GM18520 (cell line): Measurements from ENCODE around the gene TSGA10.
"Not testable (repeated sequence)": the region's sequence is repeated elsewhere in the genome, so short reads cannot be mapped to it uniquely, and the experiment has no call there.

Experiments used
- ATAC-seq: cut with Tn5 transposase; IDR thresholded peaks from one replicate; pipeline ENCODE4 v1.9.1; 2021; ENCODE audit not compliant: unreplicated experiment

Gene TSGA10, protein sequence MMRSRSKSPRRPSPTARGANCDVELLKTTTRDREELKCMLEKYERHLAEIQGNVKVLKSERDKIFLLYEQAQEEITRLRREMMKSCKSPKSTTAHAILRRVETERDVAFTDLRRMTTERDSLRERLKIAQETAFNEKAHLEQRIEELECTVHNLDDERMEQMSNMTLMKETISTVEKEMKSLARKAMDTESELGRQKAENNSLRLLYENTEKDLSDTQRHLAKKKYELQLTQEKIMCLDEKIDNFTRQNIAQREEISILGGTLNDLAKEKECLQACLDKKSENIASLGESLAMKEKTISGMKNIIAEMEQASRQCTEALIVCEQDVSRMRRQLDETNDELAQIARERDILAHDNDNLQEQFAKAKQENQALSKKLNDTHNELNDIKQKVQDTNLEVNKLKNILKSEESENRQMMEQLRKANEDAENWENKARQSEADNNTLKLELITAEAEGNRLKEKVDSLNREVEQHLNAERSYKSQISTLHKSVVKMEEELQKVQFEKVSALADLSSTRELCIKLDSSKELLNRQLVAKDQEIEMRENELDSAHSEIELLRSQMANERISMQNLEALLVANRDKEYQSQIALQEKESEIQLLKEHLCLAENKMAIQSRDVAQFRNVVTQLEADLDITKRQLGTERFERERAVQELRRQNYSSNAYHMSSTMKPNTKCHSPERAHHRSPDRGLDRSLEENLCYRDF

GRCh38 chr2:99154643-99155536 is at the start of gene TSGA10, which contains the start of gene LIPT1:
TSGA10 (minus strand) TSS chr2:99154942; CDS start chr2:99109439, 45,503 bp downstream.
LIPT1 (plus strand) TSS chr2:99154967; CDS start chr2:99161958, 6,991 bp downstream.
- peak; percentile 88 for ATAC-seq

GRCh38 chr2:99201959-99202678 is 47.4 kb upstream of the TSGA10 start:
- ATAC-seq, result no peak

GRCh38 chr2:99200076-99200800 is 45.5 kb upstream of the TSGA10 start:
- no peak for ATAC-seq

DNA sequence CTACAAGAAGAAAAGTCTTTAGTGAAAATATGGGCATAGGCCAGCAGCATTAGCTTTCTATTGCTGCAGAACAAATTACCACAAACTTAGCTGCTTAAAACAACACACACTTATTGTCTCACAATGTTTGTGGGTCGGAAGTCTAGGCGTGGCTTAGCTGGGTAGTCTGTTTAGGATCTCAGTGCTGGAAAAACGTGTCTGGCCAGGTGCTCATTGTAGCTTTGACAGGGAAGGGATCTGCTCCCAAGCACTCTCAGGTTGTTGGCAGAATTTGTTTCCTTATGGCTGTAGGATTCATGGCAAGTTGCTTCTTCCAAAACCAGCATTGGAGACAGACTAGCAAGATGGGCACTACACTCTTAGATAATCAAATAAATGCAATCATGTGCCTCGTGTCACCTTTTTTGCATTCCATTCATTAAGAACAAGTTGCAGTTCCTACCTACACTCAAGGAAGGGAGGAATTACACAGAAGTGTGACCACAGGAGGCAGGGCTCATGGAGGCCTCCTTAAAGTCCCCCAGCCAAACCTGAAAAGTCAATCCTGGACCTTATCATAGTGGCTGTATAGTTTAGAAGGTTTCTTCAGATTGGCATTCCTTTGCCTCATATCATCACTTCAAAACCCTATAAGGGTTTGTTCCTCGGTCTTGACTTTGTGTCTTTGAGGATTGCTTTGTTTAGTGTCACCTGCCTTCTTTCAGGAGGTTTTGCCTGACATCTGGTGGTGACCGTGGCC is 43.5 kb upstream of the TSGA10 start:
- no peak for ATAC-seq

- ATAC-seq, result not testable (repeated sequence)
These were observed 37.6 kb upstream of the TSGA10 start for GRCh38 chr2:99192364-99192763.

DNA sequence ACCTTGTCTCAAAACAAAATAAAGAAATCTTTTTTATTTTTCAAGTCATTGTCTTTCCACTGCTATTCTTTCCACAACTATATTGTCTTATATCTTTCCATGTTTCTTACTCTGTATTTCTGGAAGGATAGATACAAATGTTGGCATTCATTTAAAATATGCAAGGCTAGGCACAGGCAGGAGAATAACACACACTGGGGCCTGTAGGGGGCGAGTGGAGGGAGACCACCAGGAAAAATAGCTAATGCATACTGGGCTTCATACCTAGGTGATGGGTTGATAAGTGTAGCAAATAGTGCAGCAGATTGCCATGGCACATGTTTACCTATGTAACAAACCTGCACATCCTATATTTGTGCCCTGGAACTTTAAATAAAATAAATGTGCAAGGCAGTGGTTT is 35.8 kb upstream of the TSGA10 start:
- no peak for ATAC-seq

DNA sequence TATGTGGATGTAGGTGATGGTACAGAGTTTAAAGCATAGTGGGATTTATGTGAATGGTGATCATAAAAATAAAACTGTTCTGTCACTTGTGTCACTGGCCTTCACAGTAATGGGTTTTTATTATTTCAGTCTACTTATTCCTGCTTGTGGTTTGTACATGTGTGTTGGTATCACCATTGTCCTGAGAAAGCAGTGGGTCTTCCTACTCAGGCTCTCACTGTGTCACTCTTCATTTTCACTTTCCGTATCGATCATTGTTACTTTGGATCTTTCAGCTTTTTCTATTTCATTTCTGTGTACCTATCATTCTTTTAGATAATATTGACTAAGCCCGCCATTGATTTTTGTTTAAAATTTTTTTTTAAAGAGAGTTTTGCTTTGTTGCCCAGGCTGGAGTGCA is 33.6 kb upstream of the TSGA10 start:
- ATAC-seq, result no peak

DNA sequence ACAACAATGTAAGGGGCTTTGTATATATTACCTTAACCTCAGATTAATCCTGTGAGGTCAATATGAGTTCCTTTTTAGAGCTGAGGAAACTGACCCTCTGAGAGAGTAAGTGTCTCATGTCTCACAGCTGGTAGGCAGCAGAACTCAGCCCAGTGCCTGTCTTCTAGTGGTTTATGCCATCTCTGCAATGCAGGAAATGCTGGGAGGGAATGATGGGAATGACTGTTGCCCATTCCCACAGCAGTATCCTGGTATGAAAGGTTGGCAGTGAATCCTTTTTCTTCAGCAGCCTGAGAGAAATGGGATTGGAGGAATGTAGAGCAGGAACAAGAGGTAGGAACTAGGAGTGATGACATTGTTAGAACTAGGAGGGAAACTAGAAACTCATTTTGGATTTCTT is 32.3 kb upstream of the TSGA10 start:
- no peak for ATAC-seq

DNA sequence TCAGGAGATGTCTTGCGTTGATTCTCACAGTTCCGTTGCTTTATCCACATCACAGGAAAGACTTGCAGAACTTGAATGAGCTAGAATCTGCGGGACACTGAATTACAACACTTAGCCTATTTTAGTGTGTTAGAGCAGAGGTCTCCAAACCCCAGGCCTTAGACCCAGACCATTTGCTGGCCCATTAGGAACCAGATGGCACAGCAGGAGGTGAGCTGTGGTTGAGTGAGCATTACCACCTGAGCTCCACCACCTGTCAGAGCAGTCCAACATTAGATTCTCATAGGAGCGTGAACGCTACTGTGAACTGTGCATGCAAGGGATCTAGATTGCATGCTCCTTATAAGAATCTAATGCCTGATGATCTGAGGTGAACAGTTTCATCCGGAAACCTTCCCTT is 30.1 kb upstream of the TSGA10 start:
- ATAC-seq, result no peak

DNA sequence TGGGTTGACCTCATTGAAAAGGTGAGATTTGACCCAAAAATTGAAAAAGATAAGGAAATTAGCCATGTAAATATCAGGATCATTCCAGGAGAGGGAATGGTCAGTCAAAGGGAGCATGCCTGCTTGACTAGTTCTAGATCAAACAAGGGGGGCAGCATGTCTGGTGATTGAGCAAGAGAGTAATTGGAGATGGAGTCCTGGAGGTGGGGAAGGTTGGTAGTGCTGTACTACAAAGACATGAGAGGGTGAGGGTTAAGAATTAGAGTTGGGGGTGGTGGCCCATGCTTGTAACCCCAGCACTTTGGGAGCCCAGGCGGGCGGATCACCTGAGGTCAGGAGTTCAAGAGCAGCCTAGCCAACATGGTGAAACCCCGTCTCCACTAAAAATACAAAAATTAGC is 28.3 kb upstream of the TSGA10 start:
- ATAC-seq, result no peak

DNA sequence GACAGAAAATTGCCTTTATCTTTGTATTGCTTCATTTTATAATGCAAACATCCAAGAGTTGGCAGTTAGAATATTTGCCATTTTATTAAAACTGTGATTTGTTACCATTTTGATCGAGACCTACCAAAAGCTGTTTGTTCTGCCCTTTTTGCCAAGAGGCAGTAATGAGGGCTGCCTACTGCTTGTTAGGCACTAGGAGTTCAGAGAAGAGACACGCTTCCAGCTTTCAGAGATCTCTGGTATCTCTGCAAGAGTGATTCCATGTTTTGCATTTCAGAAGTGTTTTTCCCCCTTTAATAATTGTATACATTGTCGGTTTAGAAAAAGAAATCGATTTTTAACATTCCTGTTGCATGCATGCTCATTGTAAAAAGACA is 26.9 kb upstream of the TSGA10 start:
- ATAC-seq, result no peak

DNA sequence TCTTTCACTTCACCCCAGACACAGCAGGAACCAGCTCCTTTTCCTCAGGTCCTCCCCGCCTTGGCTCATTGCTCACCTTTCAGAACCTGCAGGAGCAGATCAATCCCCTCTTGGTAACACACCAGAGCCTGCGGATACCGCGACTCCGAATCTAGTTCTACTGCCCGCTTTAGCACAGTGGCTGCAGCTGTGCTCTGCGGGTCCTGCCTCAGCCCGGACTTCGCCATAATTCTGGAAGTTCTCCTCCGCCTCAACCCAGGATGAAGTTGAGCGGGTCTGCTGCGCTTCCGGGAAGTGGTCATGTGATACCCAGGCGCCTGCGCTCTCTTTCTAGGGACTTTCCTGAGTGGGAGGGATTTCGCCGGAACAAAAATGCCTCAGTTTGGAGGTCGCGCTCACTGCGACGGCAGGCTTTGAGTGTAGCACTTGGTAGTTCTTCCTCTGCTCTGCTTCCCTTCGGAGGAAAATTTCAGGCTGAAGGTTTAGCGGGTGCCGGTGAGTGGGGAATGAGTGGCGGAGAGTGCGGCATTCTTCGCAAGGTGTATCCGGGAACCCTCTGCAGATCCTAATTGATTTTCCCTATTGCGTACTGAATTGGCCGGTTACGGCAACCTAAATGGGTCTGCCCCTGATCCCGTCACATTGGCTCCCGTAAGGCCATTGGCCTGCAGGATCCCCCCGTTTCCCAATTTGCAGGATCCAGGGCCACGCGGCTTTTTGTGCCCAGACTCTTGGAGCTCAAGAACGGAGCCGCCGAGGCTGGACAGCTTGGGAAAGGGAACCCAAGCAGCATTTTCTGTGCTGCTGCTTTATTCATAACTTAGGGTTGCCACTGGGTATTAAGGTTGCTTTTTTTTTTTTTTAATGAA is 26.2 kb upstream of the TSGA10 start, which contains the start of the genes MITD1 and MRPL30:
TSS of gene MITD1 (minus strand) at position 304 of the 869 bp plus-strand sequence. CDS start at position 227, 77 bp downstream.
TSS of gene MRPL30 (plus strand) at position 430 of the 869 bp plus-strand sequence. CDS start 5,020 bp downstream, outside the sequence.
- peak; percentile 91 for ATAC-seq

DNA sequence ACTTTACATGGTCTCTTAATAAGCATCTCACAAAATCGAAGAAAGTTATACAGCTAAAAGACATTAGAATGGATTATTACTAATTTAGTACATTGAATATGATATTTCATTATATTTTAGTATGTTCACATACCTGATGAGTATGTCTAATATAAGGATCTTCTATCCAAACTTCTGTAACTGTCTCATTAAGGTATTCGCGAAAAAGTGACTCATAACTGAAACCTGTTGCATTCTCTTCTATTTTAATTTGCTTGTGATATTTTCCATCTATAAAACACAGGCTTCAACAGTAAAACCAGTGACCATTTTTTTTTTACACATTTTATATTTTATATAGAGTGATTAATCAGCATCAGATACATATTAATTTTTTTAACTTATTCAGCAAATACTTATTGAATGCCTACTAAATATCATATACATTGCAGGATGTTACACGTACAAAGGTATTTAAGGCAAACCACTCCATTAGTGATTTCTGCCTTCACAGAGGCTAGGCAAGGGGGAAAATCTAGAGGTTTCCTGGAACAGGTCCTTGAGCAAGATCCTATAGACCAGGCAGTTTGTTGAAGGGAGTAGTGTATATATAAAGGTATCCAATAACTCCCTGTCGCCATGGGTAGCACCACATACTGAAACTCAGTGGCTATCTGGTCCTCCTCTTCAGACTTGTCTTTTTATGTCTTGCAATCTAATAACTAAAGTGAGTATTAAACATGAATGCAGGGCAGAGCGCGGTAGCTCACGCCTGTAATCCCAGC is 16.8 kb upstream of the TSGA10 start:
- no peak for ATAC-seq

GRCh38 chr2:99169534-99169933 is 14.8 kb upstream of the TSGA10 start:
- no peak for ATAC-seq

GRCh38 chr2:99166218-99166617 is 11.5 kb upstream of the TSGA10 start:
- no peak for ATAC-seq

GRCh38 chr2:99159594-99159993 is 4.9 kb upstream of the TSGA10 start:
- ATAC-seq, result no peak

GRCh38 chr2:99158599-99158998 is 3.9 kb upstream of the TSGA10 start:
- ATAC-seq, result no peak
